GM23248 (cell line): ENCODE data around the gene SEMA3F.

Source experiments
- EZH2 ChIP-seq: fragments of 200-600 bp; sonication (generic); IDR thresholded peaks from 2 replicates; pipeline ENCODE4 v1.6.1; 2018; ENCODE audit warnings: antibody characterized with exemption, mild to moderate bottlenecking; ENCODE audit not compliant: insufficient read depth, poor library complexity, severe bottlenecking
- EZH2phosphoT487 ChIP-seq: fragments of 200-600 bp; sonication (generic); IDR thresholded peaks from 2 replicates; pipeline ENCODE4 v1.6.1; 2018; ENCODE audit warnings: antibody characterized with exemption, moderate library complexity, mild to moderate bottlenecking, low read depth; ENCODE audit not compliant: insufficient read depth

DNA sequence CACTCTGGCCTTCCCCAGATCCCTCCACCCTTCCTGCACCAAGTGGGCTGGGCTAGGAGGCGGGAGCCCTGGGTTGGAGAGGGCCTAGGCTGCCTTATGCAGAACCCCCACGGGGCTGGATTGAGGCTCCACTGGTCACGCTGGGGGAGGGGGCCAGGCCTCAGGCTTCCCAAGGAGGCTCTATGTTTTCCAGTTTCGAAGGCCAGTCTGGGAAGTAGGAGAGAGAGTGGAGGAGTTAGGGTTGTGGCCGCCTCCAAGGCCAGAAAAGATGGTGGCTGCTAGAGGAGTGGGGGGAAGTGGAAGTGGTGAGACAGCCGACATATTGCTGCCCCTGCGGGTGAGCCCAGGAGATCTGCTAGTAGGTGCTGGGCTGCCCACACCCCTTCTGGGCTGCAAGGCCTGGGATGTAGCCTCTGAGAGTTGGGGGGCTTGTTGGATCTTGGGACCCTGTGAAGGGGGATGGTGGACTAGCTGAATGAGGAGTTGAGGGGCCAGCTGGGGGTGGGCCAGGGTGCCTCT lies 82.1 kb downstream of the SEMA3F start:
- TF ChIP-seq EZH2 (no peak), EZH2phosphoT487 (no peak)
